ENCODE measurements around the gene RNU2-1.
"Not testable (repeated sequence)": the region's sequence is repeated elsewhere in the genome, so short reads cannot be mapped to it uniquely, and the experiment has no call there.

The RNU2-1 gene

DNA sequence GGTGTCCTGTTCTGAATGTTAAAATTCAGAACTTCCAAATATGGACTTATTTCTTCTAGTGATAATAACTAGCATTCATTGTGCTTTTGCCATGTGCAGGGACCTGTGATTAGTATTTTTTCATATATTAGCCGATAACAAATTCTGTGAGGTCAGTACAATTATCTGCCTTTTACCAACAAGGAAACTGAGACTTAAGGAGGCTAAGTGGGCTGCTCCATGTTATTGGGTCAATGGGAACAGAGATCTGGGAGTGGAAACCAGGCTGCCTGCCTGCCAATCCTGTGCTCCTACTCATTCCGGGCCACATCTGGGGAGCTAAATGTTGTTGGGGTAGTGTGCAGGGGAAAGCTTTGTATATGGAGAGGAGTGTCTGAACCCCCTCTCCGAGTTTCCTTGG is 18.4 kb downstream of the RNU2-1 start:
- DNase-seq: no peak

DNA sequence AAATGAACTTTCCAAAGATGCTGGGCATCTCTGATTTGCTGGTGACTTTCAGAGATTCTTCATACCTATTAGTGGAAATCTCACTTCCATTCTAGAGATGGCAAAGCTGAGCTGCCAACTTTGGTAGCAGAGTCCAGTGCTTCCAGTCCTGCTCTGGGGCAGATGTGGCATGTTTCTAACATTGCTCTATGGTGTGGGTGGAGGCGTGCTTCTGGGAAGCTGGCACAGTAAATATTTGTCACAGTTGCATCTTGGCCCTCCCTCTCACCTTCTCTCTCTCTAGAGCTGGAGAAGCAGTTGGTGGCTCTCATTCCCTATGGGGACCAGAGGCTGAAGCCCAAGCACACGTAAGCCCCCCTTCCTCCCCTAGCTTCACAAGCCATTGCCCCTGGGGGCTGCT is 20.2 kb downstream of the RNU2-1 start:
- DNase-seq: no peak

- no peak for DNase-seq
These were observed 20.9 kb downstream of the RNU2-1 start for GRCh38 chr17:43212641-43213490.

DNA sequence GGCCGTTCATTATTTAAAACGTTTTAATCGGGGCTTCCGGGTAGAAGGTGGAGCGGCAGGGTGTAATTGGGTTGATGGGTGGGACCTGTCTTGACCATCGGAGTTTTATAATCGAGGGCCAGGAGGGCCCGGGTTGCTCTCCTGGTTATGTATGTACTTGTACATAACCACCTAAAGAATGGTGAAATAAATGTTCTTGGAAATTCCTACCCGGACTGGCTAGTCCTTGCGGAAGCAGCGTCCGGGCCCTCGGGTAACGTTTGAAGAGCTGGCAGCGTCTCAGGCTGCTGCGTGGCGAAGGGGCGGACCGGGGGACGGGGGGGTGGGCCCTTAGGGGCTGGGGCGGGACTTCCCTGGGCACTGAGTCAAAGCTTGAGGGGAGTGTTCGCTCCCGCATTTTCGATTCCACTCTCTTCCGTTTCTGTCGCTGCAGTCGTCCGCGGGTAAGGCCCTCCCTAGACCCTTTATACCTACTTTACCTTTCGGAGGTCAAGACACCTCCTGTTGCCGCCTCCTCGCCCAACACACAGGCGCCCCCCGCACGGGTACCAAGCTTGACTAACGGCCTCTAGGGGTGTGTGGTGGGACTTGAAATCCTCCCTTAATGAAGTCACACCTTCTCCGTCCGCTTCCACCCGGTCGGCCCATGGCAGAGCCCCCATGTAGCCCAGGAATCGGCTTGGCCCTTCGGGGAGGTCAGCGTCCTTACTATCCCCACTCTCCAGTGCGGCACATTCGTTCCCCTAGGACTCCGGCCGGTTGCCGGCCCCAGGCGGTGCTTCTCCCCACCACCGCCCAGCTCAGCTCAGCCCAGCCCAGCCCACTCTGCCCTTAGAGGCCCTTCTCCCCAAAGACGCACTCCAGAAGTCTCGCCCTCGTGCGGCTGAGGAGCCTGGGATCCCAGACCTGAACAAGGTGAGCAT is 22.0 kb downstream of the RNU2-1 start, which contains the start of gene TMEM106A:
Gene TMEM106A (plus strand): TSS at position 396 of the 923 bp plus-strand sequence. CDS start 1,167 bp downstream, outside the sequence.
- DNase-seq: peak; percentile 67

GRCh38 chr17:43211123-43211479 is 22.7 kb downstream of the RNU2-1 start:
- no peak for DNase-seq

- no peak for DNase-seq
These were observed 23.2 kb downstream of the RNU2-1 start for GRCh38 chr17:43210576-43210975.

DNA sequence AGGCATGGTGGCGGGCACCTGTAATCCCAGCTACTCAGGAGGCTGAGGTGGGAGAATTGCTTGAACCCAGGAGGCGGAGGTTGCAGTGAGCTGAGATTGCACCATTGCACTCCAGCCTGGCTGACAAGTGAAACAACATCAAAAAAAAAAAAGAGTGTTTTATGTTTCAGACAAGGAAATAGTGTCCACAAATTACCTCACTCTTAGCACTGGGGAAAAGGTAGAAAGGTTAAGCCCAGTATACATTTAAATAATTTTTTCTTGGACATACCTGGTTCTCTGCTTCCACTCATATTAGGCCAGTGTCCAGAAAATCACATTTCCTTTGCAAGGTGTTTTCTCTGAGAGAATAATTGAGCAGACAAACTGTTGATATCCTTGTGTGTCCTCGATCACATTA is 30.8 kb downstream of the RNU2-1 start:
- DNase-seq: not testable (repeated sequence)

- DNase-seq: no peak
These were observed 33.6 kb downstream of the RNU2-1 start for GRCh38 chr17:43200127-43200526.

DNA sequence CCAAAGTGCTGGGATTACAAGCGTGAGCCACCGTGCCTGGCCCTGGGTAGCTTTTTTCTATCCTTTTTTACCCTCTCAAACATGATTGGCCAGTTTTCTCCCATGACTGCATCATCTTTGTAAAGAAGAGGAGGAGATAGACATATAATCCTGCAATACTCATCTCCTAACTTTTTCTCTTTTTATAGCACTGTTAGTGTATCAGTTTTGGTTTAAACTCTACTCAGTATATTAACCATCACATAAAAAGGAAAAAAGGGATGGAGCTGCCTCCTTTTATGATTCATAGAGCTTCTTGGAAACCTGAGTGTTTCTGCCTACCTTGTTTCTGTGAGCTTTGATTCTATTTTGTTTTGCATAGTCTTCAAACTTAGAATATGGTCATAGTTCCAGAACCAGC is 34.1 kb downstream of the RNU2-1 start:
- DNase-seq: no peak

GRCh38 chr17:43193251-43193650 is 40.5 kb downstream of the RNU2-1 start:
- no peak for DNase-seq

- DNase-seq: not testable (repeated sequence)
These were observed 47.1 kb downstream of the RNU2-1 start for GRCh38 chr17:43186656-43187055.

GRCh38 chr17:43183921-43184320 is 49.9 kb downstream of the RNU2-1 start:
- DNase-seq: no peak
